LNCAP (cell line): Measurements from ENCODE around the gene RBM24.

ENCODE experiments used
- TF ChIP-seq, protein P1 (sequence below): fragments of 450-650 bp; IDR thresholded peaks from 2 replicates; pipeline ENCODE4 v1.5.1; 2017; ENCODE audit warnings: mild to moderate bottlenecking

The RBM24 gene

DNA sequence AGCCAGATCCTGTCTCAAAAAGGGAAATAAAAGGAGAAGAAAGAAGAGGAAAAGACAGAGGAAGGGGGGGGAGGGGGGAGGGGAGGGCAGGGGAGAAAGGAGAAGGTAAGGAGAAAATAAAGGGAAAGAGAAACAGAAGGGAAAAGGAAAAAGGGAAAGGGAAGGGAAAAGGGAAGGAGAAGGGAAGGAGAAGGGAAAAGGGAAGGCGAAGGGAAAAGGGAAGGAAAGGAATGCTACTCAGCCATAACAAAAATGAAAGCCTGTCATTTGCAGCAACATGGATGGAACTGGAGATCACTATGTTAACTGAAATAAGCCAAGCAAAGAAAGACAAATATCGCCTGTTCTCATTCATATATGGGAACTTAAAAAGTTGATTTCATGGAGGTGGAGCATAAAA is 22.3 kb downstream of the RBM24 start:
- TF ChIP-seq, protein P1, sequence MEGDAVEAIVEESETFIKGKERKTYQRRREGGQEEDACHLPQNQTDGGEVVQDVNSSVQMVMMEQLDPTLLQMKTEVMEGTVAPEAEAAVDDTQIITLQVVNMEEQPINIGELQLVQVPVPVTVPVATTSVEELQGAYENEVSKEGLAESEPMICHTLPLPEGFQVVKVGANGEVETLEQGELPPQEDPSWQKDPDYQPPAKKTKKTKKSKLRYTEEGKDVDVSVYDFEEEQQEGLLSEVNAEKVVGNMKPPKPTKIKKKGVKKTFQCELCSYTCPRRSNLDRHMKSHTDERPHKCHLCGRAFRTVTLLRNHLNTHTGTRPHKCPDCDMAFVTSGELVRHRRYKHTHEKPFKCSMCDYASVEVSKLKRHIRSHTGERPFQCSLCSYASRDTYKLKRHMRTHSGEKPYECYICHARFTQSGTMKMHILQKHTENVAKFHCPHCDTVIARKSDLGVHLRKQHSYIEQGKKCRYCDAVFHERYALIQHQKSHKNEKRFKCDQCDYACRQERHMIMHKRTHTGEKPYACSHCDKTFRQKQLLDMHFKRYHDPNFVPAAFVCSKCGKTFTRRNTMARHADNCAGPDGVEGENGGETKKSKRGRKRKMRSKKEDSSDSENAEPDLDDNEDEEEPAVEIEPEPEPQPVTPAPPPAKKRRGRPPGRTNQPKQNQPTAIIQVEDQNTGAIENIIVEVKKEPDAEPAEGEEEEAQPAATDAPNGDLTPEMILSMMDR, result no peak

DNA sequence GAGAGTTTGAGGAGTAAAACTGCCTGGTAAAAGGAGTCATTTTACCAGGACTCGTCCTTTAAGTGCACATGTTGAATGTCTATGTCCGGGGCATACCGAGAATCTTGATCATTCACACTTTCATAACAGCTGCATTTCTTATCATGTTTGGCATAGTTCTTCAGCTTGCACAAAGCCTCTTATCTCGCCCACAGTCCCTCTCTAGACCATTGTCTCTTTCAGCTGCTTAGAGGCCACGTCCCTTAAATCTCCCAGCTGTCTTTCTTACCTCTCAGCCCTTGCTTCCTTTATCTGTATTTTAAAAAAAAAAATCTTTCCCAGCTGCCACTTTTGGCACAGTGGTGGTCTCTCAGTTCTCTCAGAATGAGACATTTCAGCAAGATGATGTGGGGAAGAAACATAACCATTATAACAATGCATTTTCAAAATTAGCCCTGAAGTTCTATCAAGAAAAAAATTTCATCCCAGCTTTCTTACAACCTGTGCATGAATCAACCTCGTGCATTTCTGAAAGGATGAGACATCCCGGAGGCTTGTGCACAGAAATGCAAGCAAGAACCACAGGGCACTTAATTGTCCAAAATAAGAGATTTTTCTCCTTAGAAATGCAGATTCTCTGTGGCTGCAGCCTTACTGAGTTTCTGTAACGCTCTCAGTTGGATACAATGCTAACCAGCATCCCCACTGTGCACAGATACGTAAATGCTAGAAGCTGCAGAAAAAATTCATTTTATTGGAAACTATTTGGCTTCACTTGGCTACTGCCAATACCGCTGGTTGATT is 24.2 kb downstream of the RBM24 start:
- TF ChIP-seq, protein P1, result no peak

DNA sequence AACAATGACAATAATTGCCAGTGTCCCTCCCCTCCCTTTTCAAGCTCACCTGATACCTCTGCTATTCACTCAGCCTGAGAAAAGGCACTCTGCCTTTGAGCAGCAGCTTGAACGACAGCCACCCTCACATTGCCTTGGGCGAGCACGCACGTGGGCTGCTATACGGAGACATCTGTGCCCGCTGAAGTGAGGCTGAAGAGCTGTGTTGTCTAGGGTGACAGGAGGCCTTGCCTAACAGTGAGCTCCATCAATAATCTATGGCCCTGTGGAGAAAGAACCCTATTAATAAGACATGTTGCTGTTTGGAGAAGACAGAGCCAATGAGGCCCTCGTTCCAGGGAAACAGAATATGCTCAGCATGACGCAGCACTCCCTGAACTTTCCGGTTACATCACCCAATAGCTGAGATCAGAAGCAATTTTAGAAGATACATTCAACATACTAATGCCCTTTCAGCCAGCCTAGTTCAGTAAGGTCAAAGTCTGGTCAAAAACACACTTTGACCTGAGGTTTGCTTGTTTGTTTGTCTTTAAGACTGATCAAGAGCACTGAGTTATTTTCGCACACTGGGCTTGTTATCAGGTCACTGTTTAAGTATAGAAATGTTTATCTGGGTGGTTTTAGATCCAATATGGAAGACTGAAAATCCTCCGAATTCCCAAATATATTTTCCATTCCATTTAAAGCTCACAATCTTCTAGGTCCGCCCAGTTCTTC is 30.6 kb downstream of the RBM24 start:
- TF ChIP-seq, protein P1, result no peak

DNA sequence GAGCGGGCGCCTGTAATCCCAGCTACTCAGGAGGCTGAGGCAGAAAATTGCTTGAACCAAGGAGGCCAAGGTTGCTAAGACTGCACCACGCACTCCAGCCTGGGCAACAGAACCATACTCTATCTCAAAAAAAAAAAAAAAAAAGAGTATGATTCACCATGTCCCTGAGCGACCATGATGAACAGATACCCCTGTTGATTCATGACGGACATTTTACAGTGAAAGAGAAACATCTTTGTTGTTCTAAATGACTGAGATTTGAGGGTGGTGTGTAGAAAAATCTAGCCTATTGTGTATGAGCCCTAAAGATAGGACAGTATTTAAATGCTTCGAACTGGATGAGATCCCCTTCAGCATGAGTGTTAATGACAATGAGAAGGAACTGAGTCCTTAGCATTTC is 32.8 kb downstream of the RBM24 start:
- TF ChIP-seq, protein P1, result no peak

DNA sequence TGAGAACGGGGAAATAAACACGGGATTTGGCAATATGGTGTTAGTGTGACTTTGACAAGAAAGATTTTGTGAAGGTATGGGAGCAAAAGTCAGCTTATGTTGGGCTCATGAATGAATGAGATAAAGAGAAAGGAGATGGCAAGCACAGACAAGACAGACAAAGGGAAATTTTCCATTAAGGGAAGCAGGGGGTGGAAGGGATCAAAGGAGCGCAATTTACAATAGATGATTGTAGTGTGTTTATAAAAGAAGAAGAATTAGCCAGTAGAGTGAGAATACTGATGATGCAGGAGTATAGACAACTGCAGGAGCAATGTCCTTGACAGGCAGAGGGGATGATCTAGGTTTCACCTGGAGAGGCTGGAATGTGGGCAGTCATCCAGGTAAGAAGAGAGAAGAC is 34.1 kb downstream of the RBM24 start:
- TF ChIP-seq, protein P1, result no peak

DNA sequence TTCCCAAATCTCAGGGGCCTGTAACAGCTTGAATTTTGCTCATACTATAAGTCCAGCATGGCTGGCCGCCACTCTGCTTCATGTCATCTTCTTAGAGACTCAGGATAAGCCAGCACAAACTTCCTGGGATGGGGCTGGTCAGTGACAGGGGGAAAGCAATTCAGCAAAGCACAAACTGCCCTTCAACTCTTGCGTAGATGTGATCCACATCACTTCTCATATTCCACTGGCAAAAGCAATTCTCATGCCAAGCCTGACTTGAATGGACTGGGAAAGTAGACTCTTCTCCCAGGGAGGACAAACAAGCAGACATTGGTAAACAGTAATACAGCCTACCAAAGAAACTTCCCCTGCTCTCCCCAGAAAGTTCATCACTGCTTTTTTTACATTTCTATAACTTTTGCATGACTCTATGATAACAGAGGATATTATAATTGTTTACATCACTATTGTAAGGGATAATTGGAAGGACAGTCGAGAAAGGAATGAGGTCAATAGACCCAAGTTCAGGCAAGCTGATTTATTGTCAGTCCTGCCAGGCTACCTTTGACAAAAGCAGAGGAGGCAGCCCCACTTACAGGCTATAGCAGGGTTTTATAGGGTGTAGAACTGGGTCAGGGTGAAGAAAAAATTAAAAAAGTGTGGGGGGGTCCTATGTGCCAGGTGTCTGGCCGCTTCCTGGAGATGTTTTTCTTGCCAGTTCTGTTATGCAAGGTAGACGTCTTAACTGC is 37.4 kb downstream of the RBM24 start:
- TF ChIP-seq, protein P1, result no peak

DNA sequence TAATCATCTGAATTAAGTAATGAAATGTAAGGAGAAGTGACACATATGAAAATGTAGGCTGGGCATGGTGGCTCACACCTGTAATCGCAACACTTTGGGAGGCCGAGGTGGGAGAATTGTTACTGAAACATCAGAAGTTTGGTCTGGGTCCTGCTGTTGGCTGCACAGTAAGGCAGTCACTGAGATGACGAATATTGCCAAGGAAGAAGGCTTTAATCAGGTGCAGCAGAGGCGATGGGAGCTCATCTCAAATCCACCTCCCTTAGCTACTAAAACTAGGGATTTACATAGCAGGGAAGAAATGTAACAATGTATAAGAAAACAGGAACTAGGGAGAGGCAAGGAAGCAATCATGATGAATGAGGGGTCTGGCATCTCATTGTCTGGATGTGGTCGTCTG is 50.1 kb downstream of the RBM24 start:
- TF ChIP-seq, protein P1, result no peak
